Upper lobe of left lung (tissue), 4 donors: ENCODE measurements around the gene SULT2A1.

Source experiments
- CTCF ChIP-seq, 6 experiments: fragments of 450-650 bp in 4 of 6; fragments of 200-600 bp in 2 of 6; sonication (generic) in 2 of 6; IDR thresholded peaks; one replicate each; pipeline ENCODE4 v1.5.1; 2016 to 2019; ENCODE audit warnings: antibody characterized with exemption in 6 of 6
- POLR2A ChIP-seq, 4 donors: fragments of 450-650 bp; IDR thresholded peaks; one replicate each; pipeline ENCODE4 v1.5.1; 2016 to 2017; ENCODE audit warnings: antibody characterized with exemption in 4 of 4, mild to moderate bottlenecking in 2 of 4
- POLR2AphosphoS5 ChIP-seq, 2 donors: sonication (generic); formaldehyde crosslinking; IDR thresholded peaks; one replicate each; pipeline ENCODE4 v1.5.1; 2017; ENCODE audit warnings: antibody characterized with exemption in 2 of 2

DNA sequence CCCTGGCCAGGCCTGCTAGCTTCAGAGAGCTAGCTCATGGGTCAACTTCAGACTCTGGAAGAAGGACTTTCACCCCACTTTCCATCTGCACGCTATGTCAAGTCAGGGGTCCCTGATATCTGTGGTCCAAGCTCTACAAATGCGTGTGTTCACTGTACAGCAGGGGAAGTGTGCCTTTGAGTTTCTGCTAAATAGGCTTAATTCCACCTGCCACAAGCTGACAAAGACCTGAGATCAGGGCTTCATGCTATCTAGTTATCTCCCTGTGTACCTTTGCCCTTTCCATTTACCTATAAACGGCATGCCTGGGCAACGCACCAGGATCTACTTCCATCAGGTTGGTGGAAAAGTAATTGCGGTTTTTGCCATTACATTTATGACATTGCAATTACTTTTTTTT is 10.7 kb upstream of the SULT2A1 start:
- no peak for TF ChIP-seq CTCF (IDR thresholded peaks at IDR 0.05)
- TF ChIP-seq POLR2AphosphoS5 (IDR thresholded peaks at IDR 0.05) = no peak
- TF ChIP-seq POLR2A (IDR thresholded peaks at IDR 0.05) = no peak
